HepG2 (cell line): ENCODE measurements around the gene SQSTM1. TPM values are rescaled to one million over a fixed set of nuclear protein-coding genes. Genes with fewer than 3 reads are reported as not detected.

Experiments
- ATAC-seq: fragments of 200-7000 bp; cut with Tn5 transposase; 3 replicates; pipeline ENCODE4 v1.9.1; 2020; ENCODE audit warnings: mild to moderate bottlenecking, moderate library complexity
- BruUV-seq: library from RNA; stranded (reverse); fragments of 400-500 nt; replicated peaks from 2 replicates; lab custom pipeline; 2021; lab: Mats Ljungman, UMichigan
- CTCF ChIA-PET: fragments of 300-600 bp; formaldehyde crosslinking; extraction: SDS; loops from one replicate; lab custom pipeline; 2021; ENCODE audit warnings: low total read pairs, inconsistent platforms, low intra/inter-chr PET ratio; lab: Yijun Ruan, JAX
- POLR2A ChIA-PET: fragments of 350-600 bp; sonication (Branson Sonifier 250); formaldehyde crosslinking; loops from one replicate; lab custom pipeline; 2020; ENCODE audit warnings: antibody characterized with exemption, inconsistent platforms; lab: Yijun Ruan, JAX
- DNase-seq: peaks from one replicate; pipeline ENCODE4 v3.0.0-alpha.2; 2015; ENCODE audit warnings: low spot score
- FAIRE-seq: peaks from 3 replicates; lab custom pipeline; 2011; peaks lifted over from hg19 to GRCh38; lab: Jason Lieb, UNC
- H2AFZ ChIP-seq: one replicate; pipeline ENCODE4 v1.6.1; 2011; ENCODE audit warnings: low read length, inconsistent platforms
- H3K27ac ChIP-seq: fragments of 300-600 bp; 3 replicates; pipeline ENCODE4 v1.8.0; 2011; ENCODE audit warnings: mixed run types, mild to moderate bottlenecking, mixed read lengths, low read length, inconsistent platforms; ENCODE audit not compliant: insufficient read depth; ENCODE audit errors: extremely low read length
- H3K27me3 ChIP-seq, 2 experiments: fragments of 200-600 bp in 1 of 2; 2 replicates in 1 of 2; 3 replicates in 1 of 2; pipeline versions ENCODE4 v1.6.0 to v1.8.0; 2011; ENCODE audit warnings: low read length in 2 of 2, mild to moderate bottlenecking in 2 of 2, moderate library complexity in 2 of 2, inconsistent platforms in 1 of 2; ENCODE audit not compliant: insufficient read depth in 2 of 2, control insufficient read depth in 1 of 2
- H3K36me3 ChIP-seq, 2 experiments: fragments of 200-600 bp in 1 of 2; replicated peaks in 1 of 2; 2 replicates in 1 of 2; 3 replicates in 1 of 2; pipeline versions ENCODE4 v1.5.1 to v1.8.0; 2011; ENCODE audit warnings: low read length in 2 of 2, inconsistent platforms in 1 of 2; ENCODE audit not compliant: insufficient read depth in 2 of 2, control insufficient read depth in 1 of 2
- H3K4me1 ChIP-seq: 2 replicates; pipeline ENCODE4 v1.5.1; 2012; ENCODE audit warnings: low read length, inconsistent platforms; ENCODE audit not compliant: insufficient read depth
- H3K4me2 ChIP-seq: 2 replicates; pipeline ENCODE4 v1.6.0; 2011; ENCODE audit warnings: low read depth, low read length, inconsistent platforms
- H3K4me3 ChIP-seq, 3 experiments: fragments of 200-600 bp in 1 of 3; sonication (generic), shearing (Covaris generic) in 1 of 3; replicated peaks in 1 of 3; 2 replicates each; pipeline ENCODE4 v1.5.1; 2011 to 2016; ENCODE audit warnings: low read length in 3 of 3, inconsistent platforms in 2 of 3, low read depth in 2 of 3, mild to moderate bottlenecking in 2 of 3, control low read depth in 1 of 3, mixed read lengths in 1 of 3; ENCODE audit not compliant: insufficient read depth in 1 of 3
- H3K79me2 ChIP-seq: one replicate; pipeline ENCODE4 v1.6.1; 2011; ENCODE audit warnings: low read length, inconsistent platforms; ENCODE audit not compliant: insufficient read depth
- H3K9ac ChIP-seq: 2 replicates; pipeline ENCODE4 v1.6.0; 2011; ENCODE audit warnings: mild to moderate bottlenecking, low read depth, low read length, inconsistent platforms; ENCODE audit not compliant: insufficient read depth
- H3K9me3 ChIP-seq: 2 replicates; pipeline ENCODE4 v1.5.1; 2012; ENCODE audit warnings: mild to moderate bottlenecking, low read length
- H4K20me1 ChIP-seq: 2 replicates; pipeline ENCODE4 v1.6.0; 2011; ENCODE audit warnings: inconsistent platforms, mild to moderate bottlenecking, low read length, moderate library complexity; ENCODE audit not compliant: insufficient read depth
- ARNTL ChIP-seq: sonication (generic); formaldehyde crosslinking; IDR thresholded peaks from 2 replicates; pipeline ENCODE4 v1.4.0; 2020; ENCODE audit warnings: mild to moderate bottlenecking, missing genetic modification reagents
- CCAR2 ChIP-seq: fragments of 200-400 bp; formaldehyde crosslinking; optimal IDR thresholded peaks from 2 replicates; pipeline ENCODE3; 2018; ENCODE audit warnings: low read depth, mild to moderate bottlenecking, low read length, moderate library complexity
- GZF1 ChIP-seq: sonication (generic); formaldehyde crosslinking; IDR thresholded peaks from 2 replicates; pipeline ENCODE4 v1.5.1; 2020; ENCODE audit warnings: mild to moderate bottlenecking, missing genetic modification reagents
- HNF4A ChIP-seq: sonication (generic); formaldehyde crosslinking; IDR thresholded peaks from 2 replicates; pipeline ENCODE4 v1.4.0; 2020; ENCODE audit warnings: missing genetic modification reagents
- KDM5A ChIP-seq: fragments of 200-600 bp; sonication (generic); IDR thresholded peaks from 2 replicates; pipeline ENCODE4 v1.7.0; 2018; ENCODE audit warnings: antibody characterized with exemption, mild to moderate bottlenecking, low read length, borderline replicate concordance
- KMT2A ChIP-seq: sonication (generic); formaldehyde crosslinking; IDR thresholded peaks from 2 replicates; pipeline ENCODE4 v1.4.0; 2020; ENCODE audit warnings: missing genetic modification reagents
- MYC ChIP-seq: sonication (generic); formaldehyde crosslinking; IDR thresholded peaks from 2 replicates; pipeline ENCODE4 v1.9.0; 2021; ENCODE audit warnings: missing genetic modification reagents, borderline replicate concordance
- ZBTB2 ChIP-seq: sonication (generic); formaldehyde crosslinking; IDR thresholded peaks from 2 replicates; pipeline ENCODE4 v1.8.0; 2022; ENCODE audit warnings: low read depth, missing genetic modification reagents
- ZFP91 ChIP-seq: sonication (generic); formaldehyde crosslinking; IDR thresholded peaks from 2 replicates; pipeline ENCODE4 v1.9.0; 2022; ENCODE audit warnings: missing genetic modification reagents, mild to moderate bottlenecking, borderline replicate concordance
- ZMAT3 ChIP-seq: sonication (generic); formaldehyde crosslinking; conservative IDR thresholded peaks from 2 replicates; pipeline ENCODE4 v1.7.0; 2021; ENCODE audit warnings: missing genetic modification reagents
- ZNF333 ChIP-seq: sonication (generic); formaldehyde crosslinking; IDR thresholded peaks from 2 replicates; pipeline ENCODE4 v1.4.0; 2020; ENCODE audit warnings: mild to moderate bottlenecking, missing genetic modification reagents, borderline replicate concordance
- ZNF605 ChIP-seq: sonication (generic); formaldehyde crosslinking; IDR thresholded peaks from 2 replicates; pipeline ENCODE4 v1.8.0; 2022; ENCODE audit warnings: mild to moderate bottlenecking, missing genetic modification reagents
- ZNF724P ChIP-seq: sonication (generic); formaldehyde crosslinking; IDR thresholded peaks from 2 replicates; pipeline ENCODE4 v1.8.0; 2022; ENCODE audit warnings: missing genetic modification reagents, borderline replicate concordance
- WGBS: methylation state at CpG from one replicate; pipeline ENCODE4 v1.1.6; 2017; ENCODE audit warnings: low lambda C conversion rate; 5-methylcytosine and 5-hydroxymethylcytosine counted together
- in situ Hi-C: cut with HindIII; loops from 2 replicates; pipeline ENCODE4 v1.10.0; 2017; ENCODE audit warnings: low pct_unique_long_range_greater_than_20kb; ENCODE audit not compliant: extremely low pct_ligation_motif_present
- intact Hi-C: fragments of 100-400 bp; cut with micrococcal nuclease; formaldehyde crosslinking; loops from one replicate; pipeline ENCODE4 v1.10.0; 2022; ENCODE audit not compliant: unreplicated experiment
- polyA plus RNA-seq, 8 experiments: library from polyadenylated mRNA; depleted of rRNA in 3 of 8; stranded (reverse) in 7 of 8; unstranded in 1 of 8; fragments of >200 nt; fragmentation: Illumina TruSeq in 4 of 8; extraction: Trizol in 4 of 8; gene quantifications; 2 replicates each; pipeline versions ENCODE4 v1.2.1 to v1.2.3, GENCODE V29; 2011 to 2016; ENCODE audit warnings: low read depth in 4 of 8, missing spikeins in 1 of 8, mixed read lengths in 1 of 8; ENCODE audit not compliant: insufficient read depth in 1 of 8
- total RNA-seq, 5 experiments: library from RNA; depleted of rRNA; stranded (reverse); fragments of >200 nt; fragmentation: Illumina TruSeq; extraction: Trizol; gene quantifications; 2 replicates each; pipeline ENCODE4 v1.2.3, GENCODE V29; 2016; ENCODE audit warnings: low read depth in 1 of 5
- TF ChIP-seq, protein P1 (sequence below): sonication (generic); formaldehyde crosslinking; IDR thresholded peaks from 2 replicates; pipeline ENCODE4 v1.5.1; 2020; ENCODE audit warnings: mild to moderate bottlenecking, missing genetic modification reagents, borderline replicate concordance
- TF ChIP-seq, protein P2 (sequence below): sonication (generic); formaldehyde crosslinking; IDR thresholded peaks from 2 replicates; pipeline ENCODE4 v1.5.1; 2020; ENCODE audit warnings: mild to moderate bottlenecking, missing genetic modification reagents, moderate library complexity

Gene SQSTM1
- total and polyA plus RNA-seq, 2 of the 13 experiments (the other 11 are each of a cell fraction or from before 2014, with no cell fraction given): 90.9 to 160 TPM

DNA sequence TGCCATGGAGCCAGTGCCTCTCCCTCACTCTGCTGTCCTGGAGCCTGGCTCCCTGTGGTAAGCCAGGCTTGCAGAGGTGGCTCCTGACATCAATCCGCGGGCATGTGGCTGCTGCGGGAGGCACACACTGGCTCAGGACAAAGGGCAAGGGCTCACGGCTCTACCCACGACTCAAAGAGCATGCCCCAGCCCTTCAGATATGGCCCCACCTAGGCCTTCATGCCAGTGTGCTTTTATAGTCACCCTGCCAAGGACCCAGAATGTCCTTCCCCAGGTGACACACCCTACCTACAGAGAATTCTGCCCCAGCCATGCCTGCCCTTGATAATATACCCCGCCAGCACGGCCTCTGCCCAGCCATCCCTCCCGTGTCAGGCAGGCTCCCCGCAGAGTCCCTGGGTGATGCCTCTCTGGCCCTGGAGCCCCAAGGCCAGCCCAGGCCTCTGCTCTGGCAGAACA is 15.6 kb upstream of the SQSTM1 start:
- in situ Hi-C loops (no loop called here), intact Hi-C loops (loop anchor here (2.0 kb wide), 2 partner anchors 14 to 22 kb away; no protein-coding TSS in a partner anchor)
- ChIA-PET POLR2A (interaction anchor here (1.0 to 8.6 kb wide), 4 partner anchors 13 to 104 kb away, joined by 3 to 115 read pairs (median 8); partner anchors contain the start of gene SQSTM1), CTCF (no interaction called here)
- H3K79me2 ChIP-seq: peaks cover 27% of the 10 kb centered on the region
- no peak for DNase-seq
- no peak overlapping the region for H2AFZ ChIP-seq
- H3K36me3 ChIP-seq: peaks cover 13 to 20% of the 10 kb centered on the region in 2 experiments; a peak in 4 of 5 replicates
- 7% methylated on average over 9 of the region's 9 CpGs for WGBS
- peak overlapping the region; percentile 75 for H3K4me2 ChIP-seq
- ATAC-seq: peak; percentile 3
- peak overlapping the region; percentile 86 for H3K9ac ChIP-seq
- BruUV-seq: TSS peak; percentile 50
- H3K4me1 ChIP-seq: peaks cover 43% of the 10 kb centered on the region
- FAIRE-seq: no peak
- no peaks in the 10 kb centered on the region for H3K9me3 ChIP-seq
- no peaks in the 10 kb centered on the region for H3K27me3 ChIP-seq
- peak overlapping the region; percentile 60 to 95 (median 82) for H3K4me3 ChIP-seq
- H4K20me1 ChIP-seq: peaks cover 20% of the 10 kb centered on the region; the same call in 1 of the 2 replicates
- peak overlapping the region; percentile 89 for H3K27ac ChIP-seq
- TF ChIP-seq, protein P1, sequence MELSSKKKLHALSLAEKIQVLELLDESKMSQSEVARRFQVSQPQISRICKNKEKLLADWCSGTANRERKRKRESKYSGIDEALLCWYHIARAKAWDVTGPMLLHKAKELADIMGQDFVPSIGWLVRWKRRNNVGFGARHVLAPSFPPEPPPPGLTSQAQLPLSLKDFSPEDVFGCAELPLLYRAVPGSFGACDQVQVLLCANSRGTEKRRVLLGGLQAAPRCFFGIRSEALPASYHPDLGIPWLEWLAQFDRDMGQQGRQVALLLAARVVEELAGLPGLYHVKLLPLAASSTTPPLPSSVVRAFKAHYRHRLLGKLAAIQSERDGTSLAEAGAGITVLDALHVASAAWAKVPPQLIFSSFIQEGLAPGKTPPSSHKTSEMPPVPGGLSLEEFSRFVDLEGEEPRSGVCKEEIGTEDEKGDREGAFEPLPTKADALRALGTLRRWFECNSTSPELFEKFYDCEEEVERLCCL (CRISPR knock-in tag): 0 out of 2 replicates have a peak, but pooled peaks have one; percentile 25
- TF ChIP-seq ZBTB2 (CRISPR knock-in tag): no peak
- 0 out of 2 replicates have a peak, but pooled peaks have one; percentile 50 for TF ChIP-seq ZNF333 (CRISPR knock-in tag)
- TF ChIP-seq CCAR2: no peak
- TF ChIP-seq, protein P2, sequence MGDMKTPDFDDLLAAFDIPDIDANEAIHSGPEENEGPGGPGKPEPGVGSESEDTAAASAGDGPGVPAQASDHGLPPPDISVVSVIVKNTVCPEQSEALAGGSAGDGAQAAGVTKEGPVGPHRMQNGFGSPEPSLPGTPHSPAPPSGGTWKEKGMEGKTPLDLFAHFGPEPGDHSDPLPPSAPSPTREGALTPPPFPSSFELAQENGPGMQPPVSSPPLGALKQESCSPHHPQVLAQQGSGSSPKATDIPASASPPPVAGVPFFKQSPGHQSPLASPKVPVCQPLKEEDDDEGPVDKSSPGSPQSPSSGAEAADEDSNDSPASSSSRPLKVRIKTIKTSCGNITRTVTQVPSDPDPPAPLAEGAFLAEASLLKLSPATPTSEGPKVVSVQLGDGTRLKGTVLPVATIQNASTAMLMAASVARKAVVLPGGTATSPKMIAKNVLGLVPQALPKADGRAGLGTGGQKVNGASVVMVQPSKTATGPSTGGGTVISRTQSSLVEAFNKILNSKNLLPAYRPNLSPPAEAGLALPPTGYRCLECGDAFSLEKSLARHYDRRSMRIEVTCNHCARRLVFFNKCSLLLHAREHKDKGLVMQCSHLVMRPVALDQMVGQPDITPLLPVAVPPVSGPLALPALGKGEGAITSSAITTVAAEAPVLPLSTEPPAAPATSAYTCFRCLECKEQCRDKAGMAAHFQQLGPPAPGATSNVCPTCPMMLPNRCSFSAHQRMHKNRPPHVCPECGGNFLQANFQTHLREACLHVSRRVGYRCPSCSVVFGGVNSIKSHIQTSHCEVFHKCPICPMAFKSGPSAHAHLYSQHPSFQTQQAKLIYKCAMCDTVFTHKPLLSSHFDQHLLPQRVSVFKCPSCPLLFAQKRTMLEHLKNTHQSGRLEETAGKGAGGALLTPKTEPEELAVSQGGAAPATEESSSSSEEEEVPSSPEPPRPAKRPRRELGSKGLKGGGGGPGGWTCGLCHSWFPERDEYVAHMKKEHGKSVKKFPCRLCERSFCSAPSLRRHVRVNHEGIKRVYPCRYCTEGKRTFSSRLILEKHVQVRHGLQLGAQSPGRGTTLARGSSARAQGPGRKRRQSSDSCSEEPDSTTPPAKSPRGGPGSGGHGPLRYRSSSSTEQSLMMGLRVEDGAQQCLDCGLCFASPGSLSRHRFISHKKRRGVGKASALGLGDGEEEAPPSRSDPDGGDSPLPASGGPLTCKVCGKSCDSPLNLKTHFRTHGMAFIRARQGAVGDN (CRISPR knock-in tag): peak; percentile 83
- TF ChIP-seq ZMAT3 (CRISPR knock-in tag): 0 out of 2 replicates have a peak, but pooled peaks have one; percentile 14
- TF ChIP-seq HNF4A (CRISPR knock-in tag): peak; percentile 28; the same call in 1 of the 2 replicates
- TF ChIP-seq ZNF605 (CRISPR knock-in tag): peak; percentile 37; the same call in 1 of the 2 replicates
- TF ChIP-seq GZF1 (CRISPR knock-in tag): no peak
- TF ChIP-seq ZNF724P: 0 out of 2 replicates have a peak, but pooled peaks have one; percentile 7
- TF ChIP-seq MYC (CRISPR knock-in tag): peak; percentile 41; the same call in 1 of the 2 replicates
- TF ChIP-seq ZFP91 (CRISPR knock-in tag): 0 out of 2 replicates have a peak, but pooled peaks have one; percentile 33
- 0 out of 2 replicates have a peak, but pooled peaks have one; percentile 14 for TF ChIP-seq KMT2A (CRISPR knock-in tag)
- TF ChIP-seq KDM5A: no peak
- peak; percentile 11; the same call in 1 of the 2 replicates for TF ChIP-seq ARNTL
